ENCODE measurements around the gene ATXN7L1.
"Not testable (repeated sequence)": the region's sequence is repeated elsewhere in the genome, so short reads cannot be mapped to it uniquely, and the experiment has no call there.

GRCh38 chr7:105790452-105790851 is 85.9 kb downstream of the ATXN7L1 start:
- TF ChIP-seq TCF7 (CRISPR knock-in tag; IDR thresholded peaks at IDR 0.05; ENCODE audit: low read depth); CTCF (IDR thresholded peaks at IDR 0.05); USF2 (CRISPR knock-in tag; IDR thresholded peaks at IDR 0.05); ZNF416 (CRISPR knock-in tag; IDR thresholded peaks at IDR 0.05): not testable (repeated sequence)
